ENCODE data around the gene SRPK3. TPM values are rescaled to one million over a fixed set of nuclear protein-coding genes. Genes with fewer than 3 reads are reported as not detected.
A peak's percentile ranks its signal among the peaks of the same experiment; 100 is the strongest.
"Not testable (repeated sequence)": the region's sequence is repeated elsewhere in the genome, so short reads cannot be mapped to it uniquely, and the experiment has no call there.

SRPK3 gene
- total RNA-seq, 2 donors from 2014 or later, result not detected

DNA sequence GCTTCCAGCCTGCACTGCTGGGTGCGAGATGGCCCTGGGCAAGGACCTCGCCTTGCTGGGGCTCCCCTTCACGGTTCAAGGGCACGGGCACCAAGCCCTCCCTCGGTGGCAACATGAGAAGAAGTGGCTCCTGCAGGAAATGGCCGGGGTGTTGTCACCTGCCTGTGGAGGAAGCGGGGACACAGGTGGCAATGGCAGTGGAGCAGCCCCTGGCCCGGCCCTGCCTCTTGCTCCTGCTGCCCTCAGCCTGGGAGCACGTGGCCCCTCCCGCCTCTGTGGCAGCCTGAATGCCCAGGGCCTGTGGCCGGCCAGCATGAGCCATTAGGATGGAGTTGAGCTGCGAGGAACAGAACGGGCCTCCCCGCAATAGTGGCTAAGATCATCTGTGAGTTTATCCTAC is 39.4 kb upstream of the SRPK3 start:
- DNase-seq (ENCODE audit: low spot score), result no peak
- Mint-ChIP-seq H3K27me3 (peaks cover 6 to 10% of the 10 kb centered on the region in 2 donors), H3K36me3 (no peaks in the 10 kb centered on the region), H3K4me1 (ENCODE audit: low read depth in 2 of 2) (peaks cover 0 to 3% of the 10 kb centered on the region in 2 donors), H3K9me3 (no peaks in the 10 kb centered on the region), H3K4me3 (no peak overlapping the region), H3K27ac (no peak overlapping the region)
- ATAC-seq, result no peak

DNA sequence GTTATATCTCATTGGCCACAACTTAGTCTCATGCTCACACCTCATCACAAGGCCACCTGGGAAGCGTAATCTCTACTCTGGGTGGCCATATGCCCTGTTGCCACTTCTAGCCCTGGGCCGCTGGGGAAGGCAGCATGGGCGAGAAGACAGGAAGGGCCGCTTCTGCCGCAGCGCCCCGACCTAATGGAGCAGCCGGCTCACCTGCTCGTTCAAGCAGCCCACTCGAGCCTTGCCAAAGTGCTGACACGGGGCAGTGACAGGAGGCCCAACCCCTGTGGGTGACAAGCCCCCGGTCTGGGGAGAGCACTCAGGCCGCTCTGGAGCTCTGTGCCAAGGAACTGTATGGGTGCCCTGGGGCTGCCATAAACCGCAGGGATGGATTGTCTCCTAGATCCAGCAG is 38.7 kb upstream of the SRPK3 start:
- not testable (repeated sequence) for H3K9me3 Mint-ChIP-seq; H3K4me1 Mint-ChIP-seq (ENCODE audit: low read depth in 2 of 2); DNase-seq (ENCODE audit: low spot score); H3K27ac Mint-ChIP-seq; H3K36me3 Mint-ChIP-seq; H3K4me3 Mint-ChIP-seq; ATAC-seq
- peaks cover 8 to 13% of the 10 kb centered on the region in 2 donors for H3K27me3 Mint-ChIP-seq

DNA sequence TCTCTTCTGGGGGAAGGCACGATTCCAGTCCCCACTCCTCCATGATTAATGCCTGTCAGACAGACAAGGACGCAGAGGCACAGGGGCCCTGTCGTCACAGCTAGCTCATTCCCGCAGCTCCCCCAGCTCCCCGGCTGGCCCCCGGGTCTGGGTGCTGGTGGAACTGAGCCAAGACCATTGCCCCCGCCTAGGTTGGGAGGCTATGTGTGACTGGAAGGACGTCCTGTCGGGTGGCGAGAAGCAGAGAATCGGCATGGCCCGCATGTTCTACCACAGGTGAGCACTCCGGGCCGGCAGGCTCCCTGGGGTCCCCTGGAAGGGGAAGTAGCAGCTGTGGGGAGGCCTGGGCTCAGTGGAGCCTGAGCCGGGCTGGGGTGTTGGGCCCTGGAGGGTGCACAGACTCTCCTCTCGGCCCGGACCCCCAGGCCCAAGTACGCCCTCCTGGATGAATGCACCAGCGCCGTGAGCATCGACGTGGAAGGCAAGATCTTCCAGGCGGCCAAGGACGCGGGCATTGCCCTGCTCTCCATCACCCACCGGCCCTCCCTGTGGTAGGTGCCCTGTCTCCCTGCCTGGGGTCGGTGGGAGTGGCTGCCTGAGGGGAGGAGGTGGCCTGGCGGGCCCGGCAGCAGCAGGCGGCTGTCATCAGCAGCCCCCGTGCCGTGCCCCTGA is 37.9 kb upstream of the SRPK3 start:
- not testable (repeated sequence) for H3K9me3 Mint-ChIP-seq; H3K27ac Mint-ChIP-seq; ATAC-seq; H3K36me3 Mint-ChIP-seq; H3K4me1 Mint-ChIP-seq (ENCODE audit: low read depth in 2 of 2); DNase-seq (ENCODE audit: low spot score); H3K4me3 Mint-ChIP-seq
- H3K27me3 Mint-ChIP-seq, result peaks cover 8 to 13% of the 10 kb centered on the region in 2 donors

DNA sequence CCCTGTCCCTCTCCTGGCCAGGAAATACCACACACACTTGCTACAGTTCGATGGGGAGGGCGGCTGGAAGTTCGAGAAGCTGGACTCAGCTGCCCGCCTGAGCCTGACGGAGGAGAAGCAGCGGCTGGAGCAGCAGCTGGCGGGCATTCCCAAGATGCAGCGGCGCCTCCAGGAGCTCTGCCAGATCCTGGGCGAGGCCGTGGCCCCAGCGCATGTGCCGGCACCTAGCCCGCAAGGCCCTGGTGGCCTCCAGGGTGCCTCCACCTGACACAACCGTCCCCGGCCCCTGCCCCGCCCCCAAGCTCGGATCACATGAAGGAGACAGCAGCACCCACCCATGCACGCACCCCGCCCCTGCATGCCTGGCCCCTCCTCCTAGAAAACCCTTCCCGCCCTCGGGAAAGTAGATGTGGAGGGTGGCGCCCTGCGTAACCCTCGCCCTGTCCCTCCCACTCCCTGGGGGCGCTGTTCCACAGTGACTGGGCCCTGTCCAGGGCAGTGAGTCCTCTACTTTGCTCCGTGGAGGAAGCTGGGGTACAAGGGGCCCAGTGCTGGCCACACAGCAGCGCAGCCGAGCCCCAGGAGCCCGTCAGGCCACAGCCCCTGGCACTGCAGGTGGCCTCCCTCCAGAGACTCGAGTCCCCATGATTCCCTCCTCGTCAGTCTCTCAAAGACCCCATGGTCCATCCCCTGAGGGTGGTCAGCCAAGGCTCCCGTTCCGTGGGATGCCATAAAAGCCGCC is 37.2 kb upstream of the SRPK3 start:
- ATAC-seq; H3K36me3 Mint-ChIP-seq; H3K27ac Mint-ChIP-seq; H3K4me3 Mint-ChIP-seq; DNase-seq (ENCODE audit: low spot score); H3K4me1 Mint-ChIP-seq (ENCODE audit: low read depth in 2 of 2); H3K9me3 Mint-ChIP-seq: not testable (repeated sequence)
- H3K27me3 Mint-ChIP-seq, result peaks cover 8 to 13% of the 10 kb centered on the region in 2 donors

DNA sequence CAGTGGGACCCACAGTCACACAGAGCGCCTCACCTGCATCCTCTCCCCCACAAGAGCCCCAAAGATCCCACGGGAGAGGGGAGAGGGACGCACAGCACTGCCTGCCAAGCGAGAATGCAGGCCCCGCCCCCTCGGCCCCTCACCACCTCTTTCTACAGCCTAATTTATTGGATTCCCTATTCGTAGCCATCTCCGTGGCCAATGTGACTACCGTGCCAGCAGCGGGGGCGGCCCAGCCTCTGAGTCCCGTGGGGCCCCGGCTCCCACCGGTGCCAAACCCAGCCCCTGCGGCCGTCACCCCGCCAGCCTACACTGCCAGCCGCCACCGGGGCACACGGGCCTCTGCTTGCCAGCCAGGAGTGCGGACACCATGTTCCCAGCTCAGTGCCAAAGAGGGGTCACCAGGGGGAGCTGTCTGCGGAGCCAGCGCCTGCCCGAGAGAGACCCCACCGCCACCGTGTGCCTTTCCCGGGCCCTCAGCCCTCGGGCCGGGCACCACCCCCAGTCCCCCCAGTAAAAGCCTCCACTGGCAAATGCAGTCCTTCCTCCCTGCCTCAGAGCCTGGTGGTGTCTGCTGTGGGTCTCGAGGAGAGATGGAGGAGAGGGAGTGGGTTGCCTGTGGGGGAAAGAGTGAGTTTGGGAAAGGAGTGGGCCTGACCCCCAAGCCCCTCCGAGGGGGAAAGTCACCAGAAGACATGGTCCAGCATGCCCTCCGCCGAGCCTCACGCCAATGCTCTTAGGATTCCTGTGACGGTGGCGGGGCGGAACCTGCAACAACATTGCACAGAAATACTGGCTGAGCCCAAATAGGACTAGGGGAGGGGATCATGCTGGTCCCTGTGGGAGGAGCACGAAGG is 36.4 kb upstream of the SRPK3 start:
- no peak for DNase-seq (ENCODE audit: low spot score)
- no peak for ATAC-seq
- no peaks in the 10 kb centered on the region for H3K9me3 Mint-ChIP-seq
- H3K4me3 Mint-ChIP-seq, result no peak overlapping the region
- H3K27me3 Mint-ChIP-seq, result peaks cover 8 to 18% of the 10 kb centered on the region in 2 donors
- H3K27ac Mint-ChIP-seq, result no peak overlapping the region
- peaks cover 0 to 3% of the 10 kb centered on the region in 2 donors for H3K4me1 Mint-ChIP-seq (ENCODE audit: low read depth in 2 of 2)
- H3K36me3 Mint-ChIP-seq, result no peaks in the 10 kb centered on the region

DNA sequence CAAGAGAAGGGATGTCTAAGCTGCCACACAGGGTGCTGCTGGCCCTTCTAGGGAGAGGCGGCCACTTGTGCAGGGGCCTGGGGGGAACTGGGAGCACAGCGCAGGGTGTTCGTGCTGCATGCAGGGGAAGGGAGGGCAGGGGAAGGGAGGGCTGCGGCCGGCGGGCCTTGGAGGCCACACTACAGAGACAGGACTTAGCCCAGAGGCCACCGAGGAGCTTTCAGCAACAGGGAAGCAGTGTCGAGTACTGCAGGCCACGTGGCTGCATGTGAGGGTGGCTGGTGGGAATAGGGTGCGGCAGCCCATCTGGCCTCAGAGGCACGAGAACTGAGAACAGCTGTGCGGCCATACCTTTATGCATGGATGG is 35.8 kb upstream of the SRPK3 start:
- not testable (repeated sequence) for ATAC-seq; H3K27ac Mint-ChIP-seq; H3K9me3 Mint-ChIP-seq; H3K4me1 Mint-ChIP-seq (ENCODE audit: low read depth in 2 of 2); H3K36me3 Mint-ChIP-seq; DNase-seq (ENCODE audit: low spot score); H3K4me3 Mint-ChIP-seq
- H3K27me3 Mint-ChIP-seq, result peaks cover 8 to 24% of the 10 kb centered on the region in 2 donors

DNA sequence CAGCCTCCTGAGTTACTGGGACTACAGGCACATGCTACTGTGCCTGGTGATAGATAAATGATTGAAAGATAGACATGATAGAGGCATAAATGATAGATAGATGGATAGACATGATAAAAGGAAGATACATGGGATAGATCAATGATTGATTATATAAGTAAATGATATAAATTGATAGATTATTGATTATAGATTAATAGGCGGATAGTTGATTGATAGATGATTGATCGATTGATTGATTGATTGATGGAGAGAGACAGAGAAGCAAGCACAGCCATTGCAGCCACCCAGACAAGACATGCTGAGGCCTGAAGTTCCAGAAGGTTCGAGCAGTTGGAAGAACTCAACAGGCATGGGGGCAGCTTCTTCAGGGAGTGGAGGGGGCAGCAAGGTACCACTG is 34.5 kb upstream of the SRPK3 start:
- Mint-ChIP-seq H3K27me3 (peaks cover 8 to 28% of the 10 kb centered on the region in 2 donors), H3K9me3 (no peaks in the 10 kb centered on the region), H3K27ac (no peak overlapping the region), H3K4me1 (ENCODE audit: low read depth in 2 of 2) (no peaks in the 10 kb centered on the region), H3K4me3 (no peak overlapping the region), H3K36me3 (no peaks in the 10 kb centered on the region)
- ATAC-seq, result no peak
- DNase-seq (ENCODE audit: low spot score), result no peak

DNA sequence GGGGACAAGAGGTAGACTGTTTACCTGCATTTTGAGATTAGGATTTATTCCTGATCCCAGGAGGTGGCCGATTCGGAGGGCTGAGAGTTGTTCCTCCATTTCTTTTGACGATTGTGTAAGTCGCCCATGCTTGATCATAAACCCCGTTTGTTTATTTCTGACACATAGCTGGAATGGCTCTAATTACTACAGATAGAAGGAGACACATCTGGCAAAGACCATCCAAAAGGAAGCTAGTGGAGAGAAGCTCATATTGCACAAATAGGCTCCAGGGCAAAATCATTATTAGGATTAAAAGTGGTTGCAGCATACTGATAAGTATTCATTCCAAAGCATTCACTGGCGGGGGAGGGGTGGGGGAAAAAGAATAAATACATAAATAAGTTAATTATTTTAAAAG is 33.9 kb upstream of the SRPK3 start:
- not testable (repeated sequence) for DNase-seq (ENCODE audit: low spot score); H3K27ac Mint-ChIP-seq; ATAC-seq; H3K4me3 Mint-ChIP-seq; H3K4me1 Mint-ChIP-seq (ENCODE audit: low read depth in 2 of 2); H3K36me3 Mint-ChIP-seq; H3K9me3 Mint-ChIP-seq
- H3K27me3 Mint-ChIP-seq, result peaks cover 8 to 28% of the 10 kb centered on the region in 2 donors

DNA sequence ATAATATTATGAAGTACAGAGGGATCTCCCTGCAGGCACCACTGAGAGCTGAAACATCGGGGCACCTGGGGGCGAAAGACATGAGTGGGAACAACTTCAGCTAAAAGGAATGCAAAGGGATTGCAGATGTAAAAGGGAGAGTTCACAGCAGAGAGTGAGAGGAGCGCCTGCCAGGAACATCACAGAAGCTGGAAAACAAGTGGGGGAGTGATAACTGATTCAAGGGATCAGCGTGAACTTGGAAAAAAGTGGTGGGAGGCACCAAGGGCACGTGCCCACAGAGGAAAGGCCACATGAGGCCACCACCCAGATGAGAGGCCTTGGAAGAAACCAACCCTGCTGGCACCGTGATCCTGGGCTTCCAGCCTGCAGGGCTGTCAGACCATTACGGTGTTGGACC is 31.8 kb upstream of the SRPK3 start:
- not testable (repeated sequence) for H3K4me3 Mint-ChIP-seq; H3K4me1 Mint-ChIP-seq (ENCODE audit: low read depth in 2 of 2); DNase-seq (ENCODE audit: low spot score); H3K27ac Mint-ChIP-seq; ATAC-seq; H3K36me3 Mint-ChIP-seq; H3K9me3 Mint-ChIP-seq
- peaks cover 8 to 32% of the 10 kb centered on the region in 2 donors for H3K27me3 Mint-ChIP-seq

DNA sequence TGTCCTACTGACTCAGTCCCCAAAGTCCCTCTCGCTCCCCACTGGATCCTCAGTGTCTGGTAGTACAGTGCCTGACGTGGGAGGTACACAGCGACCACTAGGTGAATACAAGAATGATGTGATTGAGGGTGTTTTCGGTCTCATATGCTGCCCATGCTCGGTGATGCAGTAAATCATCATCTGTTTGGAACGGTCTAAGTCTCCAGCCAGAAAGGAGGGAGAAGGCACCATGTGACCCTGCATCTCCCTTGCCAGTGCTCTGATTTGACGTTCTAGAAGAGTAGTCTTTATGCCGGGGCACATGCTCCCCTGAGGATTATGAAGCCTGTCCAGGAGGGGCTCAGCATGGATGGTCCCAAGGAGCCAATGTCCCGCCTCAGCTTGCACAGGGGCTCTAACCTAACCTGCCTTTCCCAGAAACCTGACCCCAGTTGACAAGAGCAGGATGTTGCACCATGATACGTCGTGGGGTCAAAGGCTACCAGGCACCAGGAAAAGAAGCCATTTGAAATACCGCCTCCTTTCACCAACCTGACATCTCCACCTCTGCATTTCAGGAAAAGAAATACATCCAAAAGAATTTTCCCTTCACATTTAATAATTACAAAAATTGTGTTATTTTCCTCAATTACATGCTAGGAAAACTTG is 30.6 kb upstream of the SRPK3 start:
- Mint-ChIP-seq H3K27me3 (peaks cover 8 to 28% of the 10 kb centered on the region in 2 donors), H3K4me3 (no peak overlapping the region), H3K4me1 (ENCODE audit: low read depth in 2 of 2) (no peaks in the 10 kb centered on the region), H3K27ac (peak overlapping the region in 1 of 2 donors; percentile 17), H3K36me3 (no peaks in the 10 kb centered on the region), H3K9me3 (no peaks in the 10 kb centered on the region)
- no peak for ATAC-seq
- DNase-seq (ENCODE audit: low spot score), result no peak

DNA sequence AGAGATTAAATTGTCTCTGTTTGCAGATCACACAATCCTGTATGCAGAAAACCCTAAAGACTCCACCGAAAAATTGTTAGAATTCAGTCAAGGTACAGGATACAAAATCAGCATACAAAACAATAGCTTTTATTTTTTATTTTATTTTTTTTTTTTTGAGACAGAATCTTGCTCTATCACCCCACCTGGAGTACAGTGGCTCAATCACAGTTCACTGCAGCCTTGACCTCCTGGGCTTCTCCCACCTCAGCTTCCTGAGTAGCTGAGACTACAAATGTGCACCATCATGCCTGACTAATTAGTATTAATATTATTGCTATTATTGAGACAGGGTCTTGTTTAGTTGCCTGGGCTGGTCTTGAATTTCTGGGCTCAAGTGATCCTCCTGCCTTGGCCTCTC is 25.7 kb upstream of the SRPK3 start:
- no peaks in the 10 kb centered on the region for H3K9me3 Mint-ChIP-seq
- no peak overlapping the region for H3K27ac Mint-ChIP-seq
- H3K36me3 Mint-ChIP-seq, result no peaks in the 10 kb centered on the region
- no peak for DNase-seq (ENCODE audit: low spot score)
- H3K4me3 Mint-ChIP-seq, result no peak overlapping the region
- no peaks in the 10 kb centered on the region for H3K4me1 Mint-ChIP-seq (ENCODE audit: low read depth in 2 of 2)
- no peak for ATAC-seq
- H3K27me3 Mint-ChIP-seq, result peaks cover 0 to 19% of the 10 kb centered on the region in 2 donors

DNA sequence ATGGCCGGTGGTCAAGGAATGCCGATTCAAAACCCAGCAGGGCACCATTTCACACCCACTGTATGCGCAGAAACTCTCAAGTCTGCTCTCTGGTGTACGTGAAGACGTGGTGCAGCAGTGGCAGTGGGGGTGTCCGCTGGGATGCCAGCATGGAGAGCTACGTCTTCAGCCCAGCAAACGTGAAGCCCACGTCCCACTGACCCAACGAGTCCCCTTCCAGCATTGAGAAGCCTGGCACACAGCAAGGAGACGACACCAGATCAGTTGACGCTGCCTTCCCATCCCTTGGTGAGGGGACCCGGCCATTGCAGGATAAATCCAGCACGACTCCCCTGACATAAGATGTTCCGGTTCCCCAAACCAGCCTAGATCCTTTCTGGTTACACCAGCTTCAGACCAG is 19.0 kb upstream of the SRPK3 start:
- H3K4me1 Mint-ChIP-seq (ENCODE audit: low read depth in 2 of 2), result peaks cover 0 to 6% of the 10 kb centered on the region in 2 donors
- H3K27me3 Mint-ChIP-seq, result peaks cover 0 to 9% of the 10 kb centered on the region in 2 donors

DNA sequence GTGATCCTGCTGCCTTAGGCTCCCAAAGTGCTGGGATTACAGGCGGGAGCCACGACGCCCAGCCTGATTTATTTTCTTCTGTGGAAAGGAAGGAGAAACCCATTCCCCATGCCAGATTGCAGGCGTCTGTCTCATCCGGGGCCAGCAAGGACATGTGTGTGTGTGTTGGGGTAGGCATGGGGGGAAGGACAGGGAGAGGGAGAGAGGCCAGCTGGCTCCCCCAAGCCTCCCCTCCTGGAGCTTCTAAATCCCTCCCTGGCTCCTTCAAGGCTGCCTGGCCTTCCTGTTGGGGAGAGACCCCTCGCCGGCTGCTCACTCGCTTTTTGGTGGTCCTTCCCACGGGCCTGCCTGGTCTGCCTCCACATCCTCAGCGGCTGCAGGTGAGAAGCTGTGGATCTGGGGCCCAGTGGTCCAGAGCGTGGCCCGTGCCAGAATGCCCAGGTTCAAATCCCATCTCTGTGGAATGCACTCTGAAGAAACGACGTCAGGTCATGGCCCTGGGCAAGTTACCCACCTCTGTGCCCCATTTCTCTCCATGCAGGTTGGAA is 18.1 kb upstream of the SRPK3 start:
- no peaks in the 10 kb centered on the region for H3K9me3 Mint-ChIP-seq
- ATAC-seq (no peak), DNase-seq (ENCODE audit: low spot score) (peak; percentile 51)
- H3K27ac Mint-ChIP-seq, result no peak overlapping the region
- H3K27me3 Mint-ChIP-seq, result peaks cover 0 to 5% of the 10 kb centered on the region in 2 donors
- no peak overlapping the region for H3K4me3 Mint-ChIP-seq
- H3K36me3 Mint-ChIP-seq, result no peaks in the 10 kb centered on the region
- H3K4me1 Mint-ChIP-seq (ENCODE audit: low read depth in 2 of 2), result peaks cover 0 to 6% of the 10 kb centered on the region in 2 donors

More for the DNA sequence above, 19.0 kb upstream of the SRPK3 start:
- no peaks in the 10 kb centered on the region for H3K36me3 Mint-ChIP-seq
- DNase-seq (ENCODE audit: low spot score), result no peak
- no peaks in the 10 kb centered on the region for H3K9me3 Mint-ChIP-seq
- ATAC-seq, result no peak
- H3K27ac Mint-ChIP-seq, result no peak overlapping the region
- no peak overlapping the region for H3K4me3 Mint-ChIP-seq

Data from natural killer cell treated with Interleukin-12 subunit alpha and Interleukin-12 subunit beta and Interleukin-15 and Interleukin-18, amount 100 ng/mL, for 72 hours (primary cell).